ENCODE results near the gene PDZD7.

PDZD7 gene

DNA sequence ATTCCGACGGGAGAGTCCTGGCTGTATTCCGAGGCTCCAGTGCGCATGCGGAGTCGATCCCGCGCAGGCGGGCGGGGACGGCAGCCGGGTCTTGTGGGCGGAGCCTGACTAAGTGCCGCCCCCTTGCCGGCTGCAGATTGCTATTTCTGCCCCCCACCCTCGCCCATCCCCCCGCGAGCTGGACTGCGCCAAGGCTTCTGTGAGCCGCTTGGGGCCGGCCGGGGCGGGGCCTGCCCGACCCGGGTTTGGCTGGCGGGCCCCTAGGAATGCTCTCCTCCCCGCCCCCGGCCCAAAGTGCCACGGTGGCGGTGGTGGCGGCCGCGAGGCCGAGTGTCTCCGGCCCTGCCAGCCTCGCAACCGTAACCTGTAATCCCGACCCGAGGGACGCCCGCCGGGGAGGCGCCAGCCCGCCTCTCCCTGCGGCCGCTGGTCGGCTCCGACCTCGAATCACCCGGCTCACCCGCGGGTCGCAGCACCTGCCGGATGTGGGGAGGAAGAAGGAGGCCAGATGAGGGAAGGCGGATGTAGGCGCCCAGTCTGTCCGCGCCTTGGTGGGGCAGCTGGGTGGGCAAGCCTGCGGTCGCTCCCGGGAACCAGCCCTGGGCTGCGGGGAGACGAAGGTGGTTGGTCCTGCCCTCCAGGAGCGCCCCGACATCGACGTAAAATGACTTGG, 30.2 kb upstream of the PDZD7 start:
- DNase-seq, result peak; percentile 90

DNA sequence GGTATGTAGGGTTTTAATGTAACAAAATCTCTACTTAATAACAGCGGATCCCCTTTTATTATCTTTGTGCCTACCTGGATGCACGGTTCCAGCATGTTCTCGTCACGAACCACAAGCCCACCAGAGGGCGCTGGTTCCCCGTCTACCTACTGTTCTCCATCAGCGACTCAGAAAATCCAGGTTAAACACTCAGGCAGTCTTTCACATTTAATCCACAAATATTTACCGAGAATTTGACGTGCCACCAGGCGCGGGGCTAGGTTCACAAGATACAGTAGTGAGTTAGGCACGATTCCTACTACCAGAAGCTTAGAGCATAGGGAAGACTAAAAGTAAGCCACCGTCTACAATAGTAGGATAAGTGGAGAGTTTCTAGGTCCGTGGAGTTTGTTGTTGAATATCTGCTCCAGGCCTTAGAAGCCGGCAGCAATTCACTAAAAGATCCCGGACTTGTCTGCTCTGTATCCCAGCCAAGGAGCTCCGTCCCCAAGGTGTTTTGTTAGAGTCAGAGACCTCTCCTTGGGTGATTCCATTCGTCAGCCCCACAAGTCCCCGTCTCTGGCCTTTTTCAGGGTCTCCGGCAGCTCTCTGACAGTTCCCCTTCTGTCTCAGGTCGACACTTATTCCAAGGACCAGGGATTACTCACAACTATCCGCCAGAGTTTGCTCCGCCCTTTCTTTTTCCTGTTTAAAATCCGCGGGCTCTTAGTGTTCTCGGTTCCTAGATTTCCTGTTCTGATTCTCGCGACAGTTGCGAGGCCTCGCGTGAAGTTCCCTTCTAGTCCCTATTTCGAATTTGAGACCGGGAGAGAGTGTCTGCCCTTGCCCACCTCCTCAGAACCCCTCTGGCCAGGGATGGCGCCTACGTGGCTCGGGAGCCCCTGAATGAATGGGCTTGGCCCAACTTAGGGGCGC, 29.4 kb upstream of the PDZD7 start:
- peak; percentile 93 for DNase-seq

GRCh38 chr10:101056365-101057151, 25.6 kb upstream of the PDZD7 start:
- DNase-seq, result no peak

GRCh38 chr10:101055411-101055810, 24.5 kb upstream of the PDZD7 start:
- no peak for DNase-seq

GRCh38 chr10:101054876-101055275, 23.9 kb upstream of the PDZD7 start:
- no peak for DNase-seq

DNA sequence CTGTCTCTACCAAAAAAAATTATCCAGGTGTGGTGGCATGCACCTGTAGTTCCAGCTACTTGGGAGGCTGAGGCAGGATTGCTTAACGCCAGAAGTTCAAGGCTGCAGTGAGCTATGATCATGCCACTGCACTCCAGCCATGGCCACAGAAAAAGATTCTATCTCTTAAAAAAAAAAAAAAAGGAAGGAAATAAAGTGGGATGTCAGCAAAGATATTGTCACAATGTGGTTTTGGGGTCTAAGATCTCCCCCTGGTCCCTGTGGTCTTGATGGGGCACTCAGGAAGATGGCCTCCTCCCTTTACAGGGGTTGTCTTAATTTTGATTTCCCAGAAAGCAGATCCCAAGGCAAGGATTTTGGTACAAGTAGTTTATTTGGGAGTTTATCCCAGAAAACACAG, 23.4 kb upstream of the PDZD7 start:
- no peak for DNase-seq

DNA sequence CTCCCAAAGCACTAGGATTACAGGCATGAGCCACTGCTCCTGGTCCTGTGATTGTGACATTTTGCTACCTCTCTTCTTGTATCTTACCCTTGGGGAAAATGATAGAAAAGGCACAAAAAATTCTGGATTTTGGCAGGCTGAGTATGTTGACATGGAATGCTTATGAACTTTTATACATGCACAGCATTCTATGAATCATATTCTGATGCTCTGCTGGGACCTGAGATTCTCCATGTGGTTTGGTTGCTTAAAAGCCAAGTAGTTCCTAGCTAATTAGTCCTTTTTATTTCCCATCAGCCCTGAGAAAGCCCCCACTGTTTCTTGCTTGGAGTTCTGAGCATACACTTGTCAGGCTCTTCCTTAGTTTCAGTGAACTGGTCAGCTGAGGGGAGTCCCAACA, 22.6 kb upstream of the PDZD7 start:
- DNase-seq, result no peak

DNA sequence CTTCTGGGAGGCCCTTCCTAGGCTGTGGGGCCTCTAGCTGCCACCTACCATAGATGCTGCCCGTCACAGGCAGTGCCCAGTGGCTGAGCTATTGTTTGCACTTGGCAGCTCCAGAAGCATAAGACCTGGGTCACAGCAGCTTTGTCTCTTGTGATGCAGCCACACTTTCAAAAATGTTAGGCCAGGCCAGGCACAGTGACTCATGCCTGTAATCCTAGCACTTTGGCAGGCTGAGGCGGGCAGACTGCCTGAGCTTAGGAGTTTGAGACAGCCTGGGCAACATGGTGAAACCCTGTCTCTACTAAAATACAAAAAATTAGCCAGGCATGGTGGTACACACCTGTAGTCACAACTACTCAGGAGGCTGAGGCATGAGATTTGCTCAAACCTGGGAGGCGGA, 21.4 kb upstream of the PDZD7 start:
- DNase-seq, result no peak

- DNase-seq, result peak; percentile 77
Observed at GRCh38 chr10:101050208-101051069, 19.5 kb upstream of the PDZD7 start.

DNA sequence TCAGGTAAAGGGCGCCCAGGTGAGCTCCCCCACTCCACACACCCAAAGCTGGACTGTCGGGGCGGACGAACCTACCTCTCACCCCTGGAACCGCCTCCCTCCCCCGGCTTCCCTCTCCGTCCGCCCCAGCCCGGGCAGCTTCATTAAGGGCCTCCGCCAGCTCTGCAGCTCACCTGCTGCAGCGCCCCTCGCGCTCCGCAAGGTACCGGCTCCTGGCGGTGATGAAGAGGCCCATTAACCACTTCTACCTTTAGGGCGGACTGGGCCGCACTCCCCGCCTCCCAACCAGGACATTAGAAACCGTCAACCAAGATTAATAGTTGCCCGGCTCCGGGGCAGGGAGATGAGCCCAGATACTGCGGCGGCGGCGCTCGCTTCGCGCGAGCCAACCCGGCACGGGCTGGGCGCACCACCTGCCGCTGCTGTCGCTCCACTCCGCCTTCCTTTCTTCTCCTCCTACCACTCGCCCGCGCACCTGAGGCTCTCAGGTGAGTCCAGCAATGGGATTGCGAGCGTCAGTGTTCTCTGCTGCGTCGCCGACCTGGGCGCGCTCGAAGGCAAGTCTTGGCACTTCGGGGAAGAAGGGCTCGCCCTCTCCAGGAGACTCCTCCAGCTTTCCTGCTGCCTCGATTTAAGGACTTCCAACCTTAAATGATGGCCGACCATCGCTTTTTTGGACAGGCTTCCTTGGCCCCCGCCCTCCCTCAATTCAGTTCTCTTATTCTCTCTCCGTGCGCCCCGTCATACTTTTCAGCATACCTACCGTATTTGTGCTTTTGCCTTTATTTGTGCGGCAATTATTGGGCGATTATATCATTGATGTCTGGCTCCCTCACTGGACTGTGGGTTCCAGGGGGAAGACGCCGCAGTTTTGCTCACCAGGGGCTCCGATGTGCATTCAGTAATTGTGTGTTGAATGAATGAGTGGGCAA, 17.3 kb upstream of the PDZD7 start:
- DNase-seq, result peak; percentile 58

GRCh38 chr10:101047268-101047667, 16.3 kb upstream of the PDZD7 start:
- no peak for DNase-seq

GRCh38 chr10:101046332-101047238, 15.7 kb upstream of the PDZD7 start:
- DNase-seq, result peak; percentile 78

- DNase-seq, result no peak
Observed at GRCh38 chr10:101044117-101044516, 13.2 kb upstream of the PDZD7 start.

DNA sequence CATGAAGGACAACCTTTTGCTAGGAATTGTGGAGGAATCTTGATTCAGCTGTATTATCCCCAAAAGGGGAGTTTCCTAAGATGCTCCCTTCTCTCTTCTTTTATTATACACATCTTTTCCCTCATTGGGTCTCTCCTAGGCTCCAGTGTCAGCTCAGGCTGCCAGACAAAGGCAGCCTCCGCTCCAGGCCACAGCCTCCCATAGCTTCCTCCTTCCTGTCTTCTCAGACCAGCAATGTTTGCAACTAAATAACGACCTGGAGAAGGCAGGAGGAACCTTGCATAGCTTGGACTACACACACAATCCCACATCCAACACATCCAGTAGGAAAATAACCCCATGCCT, 12.4 kb upstream of the PDZD7 start:
- DNase-seq, result no peak

DNA sequence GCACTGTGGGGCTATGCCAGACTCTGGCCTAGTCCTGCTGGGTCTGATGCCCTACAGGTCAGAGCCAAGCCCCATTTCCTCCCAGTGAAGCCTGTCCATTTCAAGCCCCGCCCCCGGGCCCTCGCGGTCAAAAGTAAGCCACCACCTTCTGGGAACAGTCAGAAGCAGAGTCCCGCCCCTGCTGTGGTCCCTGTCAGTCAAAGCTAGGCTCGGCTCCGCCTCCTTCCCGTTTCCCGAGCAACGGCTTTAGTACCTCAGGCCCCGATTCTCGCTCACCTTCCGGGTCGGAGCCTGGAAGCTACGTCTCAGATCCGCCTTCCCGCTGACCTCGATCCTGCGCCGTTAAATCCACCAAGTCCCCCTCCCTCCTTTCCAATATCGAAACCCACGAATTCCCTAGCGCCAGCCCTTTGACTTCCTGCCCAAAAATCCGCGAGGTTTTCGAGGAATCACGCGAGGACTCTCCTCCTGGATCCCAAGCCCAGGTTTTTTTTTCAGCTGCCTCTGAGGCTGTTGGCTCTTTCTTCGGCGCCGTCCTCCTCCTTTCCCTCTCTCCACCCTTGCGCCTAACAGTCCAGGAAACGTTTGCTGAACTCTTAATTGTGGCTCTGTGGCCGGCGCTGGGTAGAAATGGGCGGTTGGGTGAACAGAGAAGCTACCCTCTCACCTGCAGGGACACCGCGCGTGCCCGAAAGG, 11.9 kb upstream of the PDZD7 start:
- peak; percentile 96 for DNase-seq

GRCh38 chr10:101042118-101042517, 11.2 kb upstream of the PDZD7 start:
- no peak for DNase-seq

- peak; percentile 81 for DNase-seq
Observed at GRCh38 chr10:101041252-101041761, 10.4 kb upstream of the PDZD7 start.

- DNase-seq, result no peak
Observed at GRCh38 chr10:101040851-101041250, 9.9 kb upstream of the PDZD7 start.

GRCh38 chr10:101040061-101040460, 9.1 kb upstream of the PDZD7 start:
- no peak for DNase-seq
